A172 (cell line): ENCODE measurements around the gene TMEM167A. TPM values are rescaled to one million over a fixed set of nuclear protein-coding genes. Genes with fewer than 3 reads are reported as not detected.
A peak's percentile ranks its signal among the peaks of the same experiment; 100 is the strongest.

Experiments
- DNase-seq: peaks from one replicate; pipeline ENCODE4 v3.0.0-alpha.2; 2015; ENCODE audit warnings: low spot score
- total RNA-seq: library from RNA; depleted of rRNA; stranded (reverse); fragments of >200 nt; shearing (Covaris generic); gene quantifications from 2 replicates; pipeline ENCODE4 v1.2.3, GENCODE V29; 2014; rRNA removed

TMEM167A gene
- total RNA-seq, 1 experiment from 2014 or later = 139 TPM

DNA sequence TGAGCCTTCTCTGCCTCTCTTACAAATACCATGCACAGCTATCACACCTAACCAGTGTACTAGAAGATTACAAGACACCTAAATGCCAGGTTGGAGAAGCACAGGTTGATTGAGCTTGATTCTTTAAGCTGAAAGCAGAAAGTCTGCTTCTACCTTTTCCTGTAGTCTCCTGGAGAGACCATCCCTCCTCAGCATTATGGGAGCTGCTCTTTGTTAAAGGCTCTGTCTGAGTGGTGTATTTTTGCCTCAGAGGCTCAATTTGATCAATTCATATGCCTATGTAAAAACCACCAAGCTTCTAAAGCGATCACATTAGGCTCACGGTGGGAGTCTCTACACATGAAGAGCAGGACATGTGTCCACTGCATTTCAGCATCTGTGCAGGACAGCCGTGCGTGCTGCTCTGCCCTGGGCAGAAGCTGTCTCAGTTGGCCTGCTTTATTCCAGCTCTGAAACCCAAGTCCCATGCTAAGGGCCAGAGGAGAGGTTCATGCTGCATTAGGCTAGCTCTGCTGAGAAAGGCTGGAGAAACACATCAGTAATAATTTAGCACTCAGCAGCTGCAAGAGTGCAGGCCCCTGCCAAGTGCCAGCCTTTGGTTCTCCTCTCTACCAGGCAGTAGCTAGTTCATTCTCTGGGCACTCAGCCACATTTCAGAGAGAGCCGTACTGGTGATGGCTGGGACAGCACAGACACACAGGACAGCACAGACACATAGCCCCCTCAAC is 41.7 kb downstream of the TMEM167A start:
- DNase-seq = no peak

DNA sequence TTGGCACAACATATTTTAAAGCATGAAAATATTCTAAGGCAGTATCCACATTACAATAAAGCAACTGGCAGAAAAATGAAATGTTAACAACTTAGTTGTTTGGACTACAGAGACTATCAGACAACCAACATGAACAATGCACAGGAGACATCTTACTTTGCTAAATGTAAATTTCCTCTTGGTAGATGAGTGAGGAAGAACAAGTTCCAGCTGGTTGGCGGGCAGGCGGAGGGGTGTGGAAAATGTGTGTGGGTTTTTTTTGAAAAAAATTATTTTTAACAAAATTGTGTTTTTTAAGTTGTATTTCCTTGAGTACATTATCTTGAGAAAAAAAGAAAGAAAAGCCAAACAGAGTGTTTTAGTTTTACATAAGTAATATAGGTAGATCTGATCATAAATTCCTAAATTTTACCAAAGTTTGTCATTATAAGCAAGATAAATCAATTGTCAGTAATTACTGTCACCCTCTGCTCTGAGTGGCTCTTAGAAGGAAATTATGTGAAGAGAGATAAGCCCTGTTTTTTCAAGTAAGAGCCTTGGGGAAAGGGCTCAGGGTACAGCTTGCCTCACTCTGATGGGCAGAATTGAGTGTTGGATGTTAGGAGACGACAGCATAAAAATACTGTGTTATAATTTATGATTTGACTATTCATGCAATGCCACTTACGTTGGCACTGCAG is 42.5 kb downstream of the TMEM167A start:
- DNase-seq = no peak

DNA sequence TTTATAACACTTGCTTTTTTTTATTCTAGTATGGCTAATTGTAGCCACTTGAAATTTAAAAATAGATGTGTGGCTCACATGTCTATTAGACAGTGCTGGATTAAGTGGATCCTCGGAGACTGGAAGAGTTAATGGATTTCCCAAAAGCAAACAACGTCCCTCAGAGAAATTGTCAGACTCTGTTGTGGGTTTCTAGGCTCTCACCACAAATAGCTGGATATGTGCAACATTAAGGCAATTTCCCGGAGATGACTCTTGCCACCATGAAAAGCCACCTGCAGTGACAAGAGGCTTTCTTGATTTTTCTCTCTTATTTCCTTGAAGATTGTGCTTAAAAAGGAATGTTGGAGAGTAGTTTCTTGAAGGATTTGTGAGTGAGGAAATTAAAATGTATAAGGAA is 43.2 kb downstream of the TMEM167A start:
- no peak for DNase-seq

DNA sequence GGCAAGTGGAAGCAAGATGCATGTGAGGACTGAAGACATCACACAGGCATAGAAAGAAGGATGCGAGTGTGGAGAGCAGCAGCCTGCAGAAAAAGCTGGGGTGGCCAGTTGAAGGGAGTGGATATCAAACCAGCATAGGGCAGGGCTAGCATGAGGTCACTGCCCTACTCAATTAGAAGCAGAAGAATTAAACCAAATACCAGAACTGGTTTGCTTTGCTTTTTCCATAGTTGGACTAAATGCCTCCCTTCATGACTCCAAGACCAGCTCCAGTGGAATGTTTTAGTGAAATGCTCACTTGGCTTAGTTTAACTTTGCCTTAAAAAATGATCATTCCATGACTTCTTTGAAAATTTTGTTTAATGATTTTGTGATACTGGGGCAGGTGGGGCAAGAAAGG is 45.8 kb downstream of the TMEM167A start:
- DNase-seq = no peak

DNA sequence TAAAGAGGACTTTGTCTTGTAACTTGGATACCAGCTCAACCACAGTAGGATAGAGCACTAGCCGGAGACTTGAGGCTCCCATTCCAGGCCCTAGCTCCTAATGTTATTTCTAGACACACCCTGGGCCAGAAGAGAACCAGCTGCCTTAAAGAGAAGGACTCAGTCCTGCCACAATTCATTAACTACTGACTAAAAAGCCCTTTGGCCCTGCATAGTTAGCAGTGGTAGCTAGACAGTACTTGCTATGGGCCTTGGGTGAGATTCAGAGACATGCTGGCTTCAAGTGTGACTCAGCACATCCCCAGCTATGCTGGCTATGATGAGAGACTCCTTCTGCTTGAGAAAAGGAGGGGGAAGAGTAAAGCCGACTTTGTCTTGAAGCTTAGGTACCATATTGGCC is 47.3 kb downstream of the TMEM167A start:
- DNase-seq = no peak

DNA sequence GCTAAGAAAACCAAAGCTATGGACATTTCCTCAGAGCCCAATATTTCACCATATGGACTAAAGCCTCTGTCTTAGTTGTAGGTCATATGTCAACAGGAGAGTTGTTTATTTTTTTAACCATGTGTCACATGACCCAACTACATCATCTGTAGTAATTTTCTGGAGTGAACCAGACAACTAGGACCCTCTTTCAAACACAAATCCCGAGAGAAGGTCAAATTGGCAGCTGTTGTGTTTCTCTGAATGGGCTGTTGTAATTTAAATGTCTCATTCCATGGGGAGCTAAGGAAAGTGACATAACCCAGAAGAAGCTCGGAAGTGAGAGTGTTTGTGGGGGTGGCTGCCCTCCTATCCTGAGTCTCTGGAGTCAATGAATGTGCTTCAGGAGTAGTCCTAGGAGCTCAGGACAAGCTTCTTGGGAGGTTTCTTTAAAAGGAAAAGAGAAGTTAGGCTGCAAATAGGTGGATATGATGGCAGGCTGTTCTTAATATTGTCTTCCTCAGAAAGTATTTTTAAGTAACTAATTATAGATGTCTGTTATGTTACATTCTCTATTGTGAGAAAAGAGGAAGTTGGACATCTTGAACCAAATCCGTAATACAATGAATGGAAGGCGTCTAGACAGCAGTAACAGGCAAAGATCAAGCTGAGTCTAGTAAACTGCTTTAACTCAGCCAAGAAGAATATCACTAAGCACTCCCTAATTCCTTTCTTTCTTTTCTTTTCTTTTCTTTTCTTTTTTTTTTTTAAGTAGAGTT is 50.1 kb downstream of the TMEM167A start:
- DNase-seq = no peak

DNA sequence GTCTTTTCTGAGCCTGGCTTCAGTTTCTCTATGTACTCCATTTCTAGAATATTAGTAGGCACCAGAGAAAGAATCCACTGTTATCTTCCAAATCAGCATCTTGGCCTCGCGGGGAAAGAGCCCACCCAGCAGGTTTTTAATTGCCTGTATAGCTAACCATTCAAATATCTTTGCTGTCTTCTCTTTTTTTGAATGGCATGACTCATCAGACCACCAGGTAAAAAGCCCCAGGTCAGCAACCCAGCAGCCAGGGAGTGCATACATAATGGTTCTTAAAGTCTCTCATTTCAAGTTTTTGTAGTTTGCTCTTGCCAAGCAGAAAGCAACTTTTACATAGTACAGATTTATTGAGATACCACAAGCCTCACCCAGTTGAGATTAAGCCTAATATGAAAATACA is 50.7 kb downstream of the TMEM167A start:
- no peak for DNase-seq

DNA sequence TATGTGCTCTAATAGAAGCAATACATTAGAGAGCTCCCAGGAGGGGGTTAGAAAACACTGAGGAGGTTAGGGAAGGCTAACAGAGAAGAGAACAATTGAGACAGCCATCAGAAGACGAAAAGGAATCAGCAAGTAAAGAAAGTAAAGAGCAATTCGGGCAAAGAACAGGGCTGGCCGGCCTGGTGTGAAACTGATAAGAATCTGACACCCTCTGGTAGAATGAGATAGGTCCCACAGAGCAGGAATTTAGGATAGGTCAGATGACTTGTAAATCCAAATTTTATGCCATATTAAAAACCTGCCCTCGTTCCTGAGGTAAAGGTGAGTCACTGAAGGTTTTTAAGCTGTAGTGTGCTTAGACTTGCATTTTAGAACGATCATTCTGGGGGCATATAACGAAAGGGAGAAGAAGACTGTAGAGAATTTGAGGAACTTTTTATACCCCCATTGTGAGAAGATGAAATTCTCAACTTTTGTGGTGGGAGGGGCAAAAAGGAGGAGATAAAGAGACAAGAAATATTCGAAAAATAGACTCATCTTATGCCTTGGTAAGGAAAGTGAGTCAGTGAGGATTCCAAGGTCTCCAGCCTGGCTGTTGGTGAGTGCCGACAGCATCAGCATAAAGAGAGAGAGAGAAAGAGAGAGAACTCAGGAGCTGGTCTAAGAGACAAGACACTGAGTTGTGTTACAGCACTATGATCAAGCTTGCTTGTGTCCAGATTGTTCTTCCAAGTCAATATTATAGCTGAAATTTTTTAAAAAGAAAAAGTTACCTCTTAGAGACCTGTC is 51.3 kb downstream of the TMEM167A start:
- DNase-seq = no peak

DNA sequence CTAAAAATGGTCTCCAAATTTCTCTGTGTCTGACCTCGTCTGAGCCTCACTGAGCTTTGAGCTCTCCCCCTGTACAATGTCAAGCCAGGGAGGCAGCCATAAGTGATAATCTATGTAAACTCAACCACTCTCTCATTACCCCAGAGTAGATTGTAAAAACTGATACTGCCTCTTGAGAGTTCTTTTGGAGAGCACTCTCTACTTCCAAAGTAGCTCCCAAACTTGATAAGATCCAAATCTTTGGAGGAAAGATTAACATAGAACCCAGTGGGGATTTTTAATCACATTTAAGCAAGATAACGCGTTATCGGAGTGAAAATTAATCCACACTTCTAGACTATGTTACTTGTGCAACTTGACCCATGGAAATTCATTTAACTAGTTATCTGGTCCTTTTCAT is 54.9 kb downstream of the TMEM167A start:
- DNase-seq = no peak

DNA sequence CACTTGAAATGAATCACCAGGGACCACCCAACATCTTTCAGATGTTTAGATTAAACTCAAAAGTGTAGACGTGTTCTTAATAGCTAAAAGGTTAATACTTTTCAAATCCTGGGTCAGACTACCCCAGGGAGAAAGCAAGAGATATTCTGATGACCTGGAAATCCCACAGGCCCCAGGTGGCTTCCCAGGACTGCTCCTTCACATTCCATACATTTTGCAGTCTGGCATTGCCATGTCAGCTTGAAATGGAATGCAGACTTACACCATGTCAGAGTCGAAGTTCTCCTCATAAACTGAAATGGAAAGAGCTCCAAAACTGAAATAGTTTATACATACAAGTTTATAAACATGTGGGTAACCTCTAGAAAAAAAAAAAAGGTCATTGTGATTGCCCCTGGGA is 61.5 kb downstream of the TMEM167A start:
- DNase-seq = peak; percentile 20

DNA sequence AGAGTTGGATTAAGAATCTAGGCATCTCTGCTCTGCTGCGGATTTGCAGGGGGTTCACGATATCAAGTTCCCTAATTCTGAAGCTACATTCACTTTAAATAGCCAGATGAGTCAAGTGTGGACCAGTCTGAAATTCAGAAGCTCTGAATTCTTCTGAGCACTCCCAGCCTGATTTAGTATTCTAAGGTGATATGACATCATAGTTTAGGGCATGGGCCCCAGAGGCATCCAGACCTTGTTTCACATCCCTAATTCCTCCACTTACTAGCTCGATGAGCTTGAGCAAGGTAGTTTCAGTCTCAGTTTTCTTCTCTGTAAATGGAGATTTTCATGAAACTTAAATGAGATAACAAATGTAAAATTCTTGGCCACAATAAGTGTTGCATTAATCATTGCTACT is 65.2 kb downstream of the TMEM167A start:
- no peak for DNase-seq

DNA sequence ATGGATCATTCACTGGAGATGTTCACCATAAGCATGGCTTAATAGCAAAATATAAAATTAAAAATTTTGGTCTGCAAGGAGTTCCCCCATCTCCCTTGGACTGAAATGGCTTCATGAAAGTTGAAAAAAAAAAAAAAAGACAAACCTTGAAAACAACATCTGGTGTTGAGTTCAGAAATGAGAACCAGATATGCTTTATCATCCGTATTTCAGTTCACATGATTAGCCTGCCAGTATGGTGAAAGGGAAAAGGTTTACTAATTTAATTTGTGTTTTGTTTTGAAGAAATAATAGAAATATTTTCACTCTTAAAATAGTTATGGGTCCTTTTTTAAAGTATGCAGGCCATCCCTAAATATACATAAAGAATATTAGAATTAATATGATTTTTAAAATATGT is 67.8 kb downstream of the TMEM167A start:
- no peak for DNase-seq

DNA sequence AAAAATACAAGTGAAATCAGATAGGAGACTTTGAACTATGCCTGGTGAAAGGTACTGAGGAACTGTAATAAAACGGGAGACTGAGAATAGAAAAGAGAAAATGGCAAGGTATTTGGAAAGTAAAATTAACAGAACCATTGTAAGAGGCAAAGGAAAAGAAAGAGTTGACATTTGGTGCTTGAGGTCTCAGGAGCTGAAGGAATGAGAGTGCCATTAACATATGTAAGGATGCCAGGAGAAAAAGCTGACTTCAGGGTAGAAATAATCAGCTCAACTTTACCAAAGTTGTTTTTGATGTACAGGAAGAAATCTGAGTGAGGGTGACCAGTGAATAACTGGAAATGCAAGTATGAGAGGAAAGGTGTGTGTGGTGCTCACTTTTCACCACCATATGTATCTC is 69.4 kb downstream of the TMEM167A start:
- DNase-seq = no peak

DNA sequence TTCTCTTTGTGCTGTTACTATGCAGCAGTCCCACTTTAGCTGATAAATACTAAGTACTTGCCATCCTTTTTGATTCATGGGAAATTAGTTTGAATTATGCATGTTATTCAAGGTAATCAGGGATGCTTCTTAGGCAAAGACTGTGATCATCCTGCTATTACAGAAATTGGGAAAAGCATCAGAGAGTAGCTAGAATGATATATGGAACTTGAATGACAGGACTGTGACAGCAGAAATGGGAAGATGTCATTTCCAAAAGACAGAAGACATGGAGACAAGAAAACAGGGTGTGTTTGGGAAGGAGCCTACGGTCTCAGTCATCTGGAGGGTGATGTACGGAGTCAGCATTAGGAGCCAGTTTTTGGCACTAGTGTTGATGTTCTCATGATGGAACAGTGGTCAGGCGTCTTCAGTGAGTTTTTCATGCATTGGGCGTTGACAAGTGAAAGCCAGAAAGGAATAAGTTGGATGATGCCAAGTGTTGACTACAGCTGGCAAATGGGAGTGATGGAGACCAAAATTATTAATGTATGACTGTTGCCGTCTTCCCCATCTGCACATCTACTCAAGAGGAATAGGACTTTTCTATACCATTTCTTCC is 70.4 kb downstream of the TMEM167A start:
- no peak for DNase-seq

DNA sequence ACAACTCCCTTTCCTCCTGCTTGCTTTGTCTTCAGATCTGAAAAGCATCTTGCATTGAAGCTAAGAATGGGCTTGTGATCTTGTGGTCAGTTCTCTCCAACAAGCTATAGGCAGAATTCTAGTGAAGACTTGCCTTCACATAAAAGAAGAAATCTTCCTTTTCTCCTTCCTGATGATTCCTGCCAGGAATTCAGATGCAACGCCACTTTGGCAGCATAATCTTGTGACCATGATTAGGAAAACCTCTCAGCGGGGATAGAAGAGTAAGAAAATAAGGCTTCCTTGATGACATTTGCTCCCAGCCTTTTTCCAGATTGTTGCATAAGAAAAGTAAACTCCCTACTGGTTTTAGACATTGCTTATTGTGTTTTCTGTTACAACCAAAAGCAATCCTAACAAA is 73.4 kb downstream of the TMEM167A start:
- no peak for DNase-seq

Other genes with a start within 250 kb of the TMEM167A start
- gene XRCC4, start 153 bp upstream of the TMEM167A start, total RNA-seq = 34.0 and 47.7 TPM in 2 replicates